Measurements from ENCODE around the gene TJP3. TPM values are rescaled to one million over a fixed set of nuclear protein-coding genes. Genes with fewer than 3 reads are reported as not detected.

Gene TJP3
- total RNA-seq, 2 experiments from 2014 or later = 8.2 to 9.0 TPM

- Histone ChIP-seq H3K36me3 (ENCODE audit: insufficient read depth, low read length) (peaks cover 8% of the 10 kb centered on the region), H3K27ac (ENCODE audit: low read depth in 1 of 2, low read length in 2 of 2) (no peak overlapping the region), H3K4me1 (ENCODE audit: insufficient read depth, low read length) (no peaks in the 10 kb centered on the region), H3K4me3 (ENCODE audit: low read length) (no peak overlapping the region), H3K9me3 (ENCODE audit: control insufficient read depth in 1 of 2, insufficient read depth in 1 of 2, low read length in 2 of 2) (peaks cover 0 to 2% of the 10 kb centered on the region in 2 experiments), H3K27me3 (ENCODE audit: control insufficient read depth in 1 of 2, insufficient read depth in 2 of 2, low read length in 2 of 2) (no peaks in the 10 kb centered on the region)
- Mint-ChIP-seq H3K9me3 (no peaks in the 10 kb centered on the region), H3K27me3 (no peaks in the 10 kb centered on the region), H3K27ac (no peak overlapping the region), H3K36me3 (ENCODE audit: low read depth) (peaks cover 3% of the 10 kb centered on the region), H3K4me3 (no peak overlapping the region), H3K4me1 (ENCODE audit: low read depth) (peaks cover 26% of the 10 kb centered on the region)
- DNase-seq (no peak), ATAC-seq (ENCODE audit: poor library complexity) (no peak)
- intact Hi-C loops (cut with DNase I, micrococcal nuclease) = no loop called here
- POLR2A ChIA-PET = no interaction called here
- CTCF ChIA-PET = no interaction called here
- TF ChIP-seq CTCF (IDR thresholded peaks at IDR 0.05) = no peak
Measured at GRCh38 chr19:3679138-3679537, 29.0 kb upstream of the TJP3 start.

GRCh38 chr19:3679581-3679980, 28.6 kb upstream of the TJP3 start:
- TF ChIP-seq CTCF (IDR thresholded peaks at IDR 0.05) = no peak
- Mint-ChIP-seq H3K4me1 (ENCODE audit: low read depth) (peaks cover 27% of the 10 kb centered on the region), H3K27me3 (no peaks in the 10 kb centered on the region), H3K36me3 (ENCODE audit: low read depth) (peaks cover 5% of the 10 kb centered on the region), H3K4me3 (no peak overlapping the region), H3K27ac (no peak overlapping the region), H3K9me3 (no peaks in the 10 kb centered on the region)
- Histone ChIP-seq H3K9me3 (ENCODE audit: control insufficient read depth in 1 of 2, insufficient read depth in 1 of 2, low read length in 2 of 2) (peaks cover 0 to 6% of the 10 kb centered on the region in 2 experiments), H3K27ac (ENCODE audit: low read depth in 1 of 2, low read length in 2 of 2) (no peak overlapping the region), H3K4me1 (ENCODE audit: insufficient read depth, low read length) (no peaks in the 10 kb centered on the region), H3K36me3 (ENCODE audit: insufficient read depth, low read length) (peaks cover 13% of the 10 kb centered on the region), H3K4me3 (ENCODE audit: low read length) (no peak overlapping the region), H3K27me3 (ENCODE audit: control insufficient read depth in 1 of 2, insufficient read depth in 2 of 2, low read length in 2 of 2) (no peaks in the 10 kb centered on the region)
- no peak for DNase-seq
- intact Hi-C loops (cut with DNase I, micrococcal nuclease) = no loop called here
- ATAC-seq (ENCODE audit: poor library complexity) = no peak
- ChIA-PET CTCF (no interaction called here), POLR2A (no interaction called here)

GRCh38 chr19:3680939-3681338, 27.2 kb upstream of the TJP3 start:
- intact Hi-C loops (cut with DNase I, micrococcal nuclease) = no loop called here
- no peaks in the 10 kb centered on the region for H3K4me1 ChIP-seq (ENCODE audit: insufficient read depth, low read length)
- H3K36me3 ChIP-seq (ENCODE audit: insufficient read depth, low read length) = peaks cover 15% of the 10 kb centered on the region
- Mint-ChIP-seq H3K9me3 (no peaks in the 10 kb centered on the region), H3K36me3 (ENCODE audit: low read depth) (peaks cover 5% of the 10 kb centered on the region), H3K27me3 (no peaks in the 10 kb centered on the region), H3K4me1 (ENCODE audit: low read depth) (peaks cover 20% of the 10 kb centered on the region), H3K4me3 (no peak overlapping the region), H3K27ac (no peak overlapping the region)
- no peak for TF ChIP-seq CTCF (IDR thresholded peaks at IDR 0.05)
- H3K27ac ChIP-seq (ENCODE audit: low read depth in 1 of 2, low read length in 2 of 2) = no peak overlapping the region
- H3K4me3 ChIP-seq (ENCODE audit: low read length) = no peak overlapping the region
- ATAC-seq (ENCODE audit: poor library complexity) = no peak
- H3K9me3 ChIP-seq (ENCODE audit: control insufficient read depth in 1 of 2, insufficient read depth in 1 of 2, low read length in 2 of 2) = peaks cover 0 to 7% of the 10 kb centered on the region in 2 experiments
- DNase-seq = no peak
- no peaks in the 10 kb centered on the region for H3K27me3 ChIP-seq (ENCODE audit: control insufficient read depth in 1 of 2, insufficient read depth in 2 of 2, low read length in 2 of 2)
- ChIA-PET CTCF (no interaction called here), POLR2A (interaction anchor here (0.6 kb wide), 1 partner anchor 38 kb away, joined by 4 read pairs; no protein-coding TSS in a partner anchor)

Data from CD4-positive, alpha-beta T cell (primary cell).